B cell (primary cell): ENCODE measurements around the gene MCF2L.

Source experiments
- CTCF ChIP-seq: fragments of 200-600 bp; IDR thresholded peaks from one replicate; pipeline ENCODE4 v1.8.0; 2022; ENCODE audit warnings: antibody characterized with exemption, mild to moderate bottlenecking
- EZH2 ChIP-seq: IDR thresholded peaks from 2 replicates; pipeline ENCODE4 v1.6.1; 2012; ENCODE audit warnings: borderline replicate concordance, low read depth, mild to moderate bottlenecking, moderate library complexity, low read length; ENCODE audit not compliant: insufficient read depth, poor library complexity, severe bottlenecking

GRCh38 chr13:113027095-113027494 lies 58.1 kb downstream of the MCF2L start:
- TF ChIP-seq EZH2 = no peak
- no peak for TF ChIP-seq CTCF
